ENCODE measurements around the gene TGFBRAP1.

- TF ChIP-seq, protein P1, sequence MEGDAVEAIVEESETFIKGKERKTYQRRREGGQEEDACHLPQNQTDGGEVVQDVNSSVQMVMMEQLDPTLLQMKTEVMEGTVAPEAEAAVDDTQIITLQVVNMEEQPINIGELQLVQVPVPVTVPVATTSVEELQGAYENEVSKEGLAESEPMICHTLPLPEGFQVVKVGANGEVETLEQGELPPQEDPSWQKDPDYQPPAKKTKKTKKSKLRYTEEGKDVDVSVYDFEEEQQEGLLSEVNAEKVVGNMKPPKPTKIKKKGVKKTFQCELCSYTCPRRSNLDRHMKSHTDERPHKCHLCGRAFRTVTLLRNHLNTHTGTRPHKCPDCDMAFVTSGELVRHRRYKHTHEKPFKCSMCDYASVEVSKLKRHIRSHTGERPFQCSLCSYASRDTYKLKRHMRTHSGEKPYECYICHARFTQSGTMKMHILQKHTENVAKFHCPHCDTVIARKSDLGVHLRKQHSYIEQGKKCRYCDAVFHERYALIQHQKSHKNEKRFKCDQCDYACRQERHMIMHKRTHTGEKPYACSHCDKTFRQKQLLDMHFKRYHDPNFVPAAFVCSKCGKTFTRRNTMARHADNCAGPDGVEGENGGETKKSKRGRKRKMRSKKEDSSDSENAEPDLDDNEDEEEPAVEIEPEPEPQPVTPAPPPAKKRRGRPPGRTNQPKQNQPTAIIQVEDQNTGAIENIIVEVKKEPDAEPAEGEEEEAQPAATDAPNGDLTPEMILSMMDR (conservative IDR thresholded peaks at IDR 0.05), result no peak
- TF ChIP-seq ZFX (IDR thresholded peaks at IDR 0.05), result no peak
Observed at GRCh38 chr2:105365206-105365605, 35.7 kb upstream of the TGFBRAP1 start.

Data from C4-2B (cell line).